HG03565 (cell line): ENCODE measurements around the gene KCNJ6.
"Not testable (repeated sequence)": the region's sequence is repeated elsewhere in the genome, so short reads cannot be mapped to it uniquely, and the experiment has no call there.

Experiments used
- ATAC-seq: cut with Tn5 transposase; IDR thresholded peaks from one replicate; pipeline ENCODE4 v1.9.1; 2021; ENCODE audit warnings: mild to moderate bottlenecking, moderate library complexity; ENCODE audit not compliant: unreplicated experiment

The KCNJ6 gene

DNA sequence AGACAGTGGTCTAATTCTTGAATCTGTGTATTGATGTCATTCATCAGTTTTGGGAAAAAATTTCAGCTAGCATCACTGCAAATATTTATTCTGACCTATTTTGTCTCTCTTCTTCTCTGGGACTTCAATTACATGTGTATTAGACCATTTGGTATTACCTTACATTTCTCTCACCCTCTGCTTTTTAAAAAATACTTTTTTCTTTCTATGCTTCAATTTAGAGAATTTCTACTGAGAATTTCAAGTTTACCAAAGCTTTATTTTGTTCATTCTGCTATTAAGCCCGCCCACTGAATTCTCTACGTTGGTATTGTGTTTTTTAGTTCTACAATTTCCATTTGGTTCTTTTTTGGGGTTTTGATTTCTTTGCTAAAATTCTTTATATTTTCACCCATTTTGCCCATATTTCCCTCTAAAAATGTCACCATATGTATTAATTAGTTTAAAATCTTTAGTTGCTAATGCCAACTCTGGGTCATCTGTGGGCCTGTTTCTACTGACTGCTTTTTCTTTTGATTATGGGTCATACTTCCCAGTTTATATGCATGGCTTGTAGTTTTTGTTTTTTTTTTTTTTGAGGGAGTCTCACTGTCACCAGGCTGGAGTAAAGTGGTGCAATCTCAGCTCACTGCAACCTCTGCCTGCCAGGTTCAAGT lies 337.7 kb downstream of the KCNJ6 start:
- no peak for ATAC-seq

DNA sequence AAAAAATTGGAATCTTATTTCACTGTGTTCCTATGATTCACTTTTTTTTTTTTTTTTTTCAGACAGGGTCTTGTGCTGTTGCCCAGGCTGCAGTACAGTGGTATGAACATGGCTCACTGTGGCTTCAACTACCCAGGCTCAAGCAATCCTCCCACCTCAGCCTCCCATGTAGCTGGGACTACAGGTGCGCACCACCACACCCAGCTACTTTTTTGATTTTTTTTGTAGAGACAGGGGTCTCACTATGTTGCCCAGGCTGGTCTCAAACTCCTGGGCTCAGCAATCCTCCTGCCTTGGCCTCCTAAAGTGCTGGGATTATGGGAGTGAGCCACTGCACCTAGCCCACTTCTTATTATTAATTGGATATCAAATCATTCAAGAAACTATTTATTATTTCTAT lies 339.3 kb downstream of the KCNJ6 start:
- not testable (repeated sequence) for ATAC-seq

DNA sequence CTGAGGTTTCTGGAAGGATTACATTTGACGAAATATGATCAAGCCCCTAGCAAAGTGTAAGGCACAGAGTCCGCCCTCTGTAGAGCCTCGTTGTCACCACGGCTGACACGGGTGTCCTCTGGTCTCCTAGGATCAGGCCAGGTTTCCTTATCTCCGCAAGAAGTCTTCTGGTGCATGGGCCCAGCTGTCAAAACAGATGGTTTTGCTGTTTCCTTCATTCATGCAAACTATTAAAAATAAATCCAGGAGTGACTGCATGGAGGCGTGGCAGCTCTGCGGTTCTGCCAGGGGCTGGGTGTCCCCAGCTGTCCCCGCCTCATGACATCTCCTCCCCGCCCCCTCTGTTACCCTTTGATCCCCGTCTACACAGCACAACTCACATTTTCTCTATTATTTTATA lies 340.7 kb downstream of the KCNJ6 start:
- ATAC-seq, result no peak

DNA sequence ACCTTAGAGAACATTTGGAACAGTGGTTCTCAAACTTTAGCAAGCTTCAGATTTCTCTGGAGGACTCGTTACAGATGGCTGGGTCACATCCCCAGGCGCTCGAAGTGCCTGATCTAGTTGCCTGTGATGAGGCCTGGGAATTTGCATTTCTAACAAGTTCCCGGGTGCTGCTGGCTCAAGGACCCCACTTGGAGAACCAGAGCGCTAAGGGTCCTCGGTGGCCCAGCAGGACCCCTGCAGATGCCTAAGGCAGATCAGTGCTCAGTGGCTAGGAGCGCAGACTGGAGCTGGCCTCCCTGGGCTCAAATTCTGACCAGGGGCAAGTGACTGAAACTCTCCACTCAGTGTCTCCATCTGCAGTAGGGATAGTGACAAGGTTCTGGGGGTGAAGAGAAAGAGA lies 341.5 kb downstream of the KCNJ6 start:
- ATAC-seq, result no peak

DNA sequence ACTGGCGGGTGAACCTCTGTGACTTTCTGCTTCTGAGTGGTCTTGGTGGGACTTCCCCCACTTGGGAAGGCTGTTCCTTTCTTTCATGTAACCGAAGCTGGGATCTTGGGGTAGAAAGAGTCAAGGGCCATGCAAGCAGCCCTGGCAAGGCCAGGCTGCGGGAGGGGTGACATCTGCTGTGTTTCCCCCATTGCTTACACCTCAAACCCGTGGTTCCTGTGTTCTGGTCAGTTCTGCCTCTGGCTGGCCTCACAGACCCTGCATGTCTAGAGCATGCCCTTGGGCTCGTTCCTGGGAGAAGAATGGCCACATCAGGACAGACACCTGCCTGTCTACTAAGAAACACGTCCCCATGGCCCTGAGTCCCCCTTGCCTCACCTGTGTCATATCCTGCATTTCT lies 341.9 kb downstream of the KCNJ6 start:
- no peak for ATAC-seq

DNA sequence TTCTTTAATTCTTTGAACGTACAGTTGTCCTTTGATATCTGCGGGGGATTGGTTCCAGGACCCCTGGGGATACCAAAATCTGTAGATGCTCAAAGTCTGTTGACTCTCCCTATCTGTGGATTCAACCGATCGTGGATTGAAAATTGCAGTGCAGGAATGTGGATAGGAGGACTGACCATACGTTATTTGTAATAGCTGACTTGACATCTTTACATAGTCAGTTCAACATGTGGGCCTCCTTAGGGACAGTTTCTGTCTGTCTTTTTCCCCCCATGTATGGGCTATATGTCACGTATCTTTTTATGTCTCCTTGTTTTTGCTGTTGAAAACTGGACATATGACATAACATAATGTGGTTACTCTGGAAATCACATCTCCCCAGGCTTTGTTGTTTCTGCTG lies 344.8 kb downstream of the KCNJ6 start:
- ATAC-seq, result no peak

DNA sequence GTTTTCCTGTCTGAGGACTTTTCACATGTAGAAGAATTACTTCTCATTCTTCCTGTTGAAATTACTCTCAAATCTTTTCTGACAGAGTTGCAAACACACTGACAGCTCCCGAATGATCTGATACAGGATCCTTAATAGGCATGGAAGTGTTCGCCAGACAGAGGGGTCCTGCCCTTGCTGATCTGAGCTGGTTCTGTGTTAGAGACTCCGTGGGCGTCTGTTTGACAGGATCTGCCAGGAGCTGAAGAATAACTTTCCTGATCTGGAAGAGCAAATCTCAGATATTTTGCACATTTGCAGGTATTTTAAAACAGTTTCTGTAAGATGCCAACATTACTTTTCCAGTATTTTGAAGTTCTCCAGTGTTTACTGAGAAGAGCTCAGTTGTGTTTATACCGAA lies 347.3 kb downstream of the KCNJ6 start:
- no peak for ATAC-seq

DNA sequence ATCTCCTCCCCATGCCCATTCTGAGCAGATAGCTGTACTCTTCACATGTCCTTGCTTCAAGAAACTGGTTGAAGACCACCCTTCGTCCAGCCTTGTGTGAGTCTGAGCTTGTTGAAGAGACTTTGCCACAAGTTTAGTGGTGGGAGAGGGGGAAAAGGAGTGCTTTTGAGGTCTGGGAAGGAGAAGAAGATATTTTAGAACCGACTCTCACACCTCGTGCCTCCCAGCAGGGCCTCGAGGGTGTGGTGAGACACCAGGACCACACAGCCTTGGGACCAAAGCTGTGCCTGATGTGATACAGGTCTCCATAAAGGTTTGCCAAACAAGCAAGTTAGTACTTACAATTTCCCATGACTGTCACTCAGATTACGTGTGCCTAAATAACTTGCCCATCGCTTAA lies 347.8 kb downstream of the KCNJ6 start:
- ATAC-seq, result no peak

DNA sequence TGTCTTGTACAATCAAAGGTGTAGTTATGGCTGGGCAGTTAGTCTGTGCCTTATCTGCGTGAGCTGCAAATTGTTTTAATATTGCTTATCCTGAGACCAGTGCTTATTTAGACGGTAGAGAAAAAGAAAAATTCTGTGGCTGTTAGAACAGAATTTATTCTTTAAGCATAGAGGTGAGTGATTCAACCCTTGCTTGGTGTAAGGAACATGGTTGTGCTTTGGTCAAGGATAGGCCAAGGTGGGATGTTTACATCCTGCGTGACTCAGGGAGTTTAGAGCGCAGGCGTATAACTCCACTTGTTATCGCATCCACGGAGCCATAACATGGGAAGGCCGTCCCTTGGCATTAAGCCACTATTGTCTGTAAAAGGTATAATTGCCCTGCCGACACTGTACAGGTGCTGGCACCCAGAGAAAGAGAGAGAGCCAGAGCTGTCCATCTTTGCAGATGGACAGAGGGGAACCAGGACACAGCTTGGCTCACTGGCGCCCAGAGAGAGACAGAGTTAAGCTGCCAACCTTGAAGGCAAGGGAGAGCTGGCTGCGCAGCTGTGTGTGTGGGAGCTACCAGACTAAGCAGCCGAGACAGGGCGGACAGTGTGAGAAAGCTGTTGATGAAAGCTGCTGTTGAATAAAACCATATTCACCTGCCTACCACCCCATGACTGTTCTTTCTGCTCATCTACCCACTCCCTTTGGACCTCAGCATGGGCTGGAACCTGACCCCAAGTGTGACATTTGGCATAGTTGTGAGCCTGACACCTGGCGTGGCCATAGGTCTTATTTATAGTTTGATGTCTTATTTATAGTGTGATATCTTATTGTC lies 349.3 kb downstream of the KCNJ6 start:
- no peak for ATAC-seq

DNA sequence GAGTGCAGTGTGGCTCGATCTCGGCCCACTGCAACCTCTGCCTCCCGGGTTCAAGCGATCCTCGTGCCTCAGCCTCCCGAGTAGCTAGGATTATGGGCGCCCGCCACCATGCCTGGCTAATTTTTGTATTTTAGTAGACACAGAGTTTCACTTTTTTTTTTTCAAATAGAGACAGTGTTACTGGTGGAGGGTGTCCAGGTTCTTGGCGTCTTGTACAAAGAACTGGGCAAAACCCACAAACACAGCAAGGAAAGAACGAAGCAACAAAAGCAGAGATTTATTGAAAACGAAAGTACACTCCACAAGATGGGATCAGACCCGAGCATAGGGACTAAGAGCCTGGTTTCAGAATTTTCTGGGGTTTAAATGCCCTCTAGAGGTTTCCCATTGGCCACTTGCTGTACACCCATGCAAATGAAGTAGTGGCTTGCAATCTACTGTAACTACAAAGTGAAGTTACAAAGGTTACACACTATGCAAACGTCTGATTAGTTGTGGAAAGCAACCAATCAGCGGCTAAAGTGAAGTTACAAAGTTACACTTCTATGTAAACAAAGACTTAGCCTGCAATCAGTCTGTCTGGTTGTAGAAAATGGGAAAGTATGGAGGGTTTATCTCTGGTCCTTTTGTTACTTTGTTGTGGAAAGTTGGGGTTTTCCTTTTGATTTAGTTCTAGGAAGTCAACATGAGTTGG lies 350.6 kb downstream of the KCNJ6 start:
- no peak for ATAC-seq

DNA sequence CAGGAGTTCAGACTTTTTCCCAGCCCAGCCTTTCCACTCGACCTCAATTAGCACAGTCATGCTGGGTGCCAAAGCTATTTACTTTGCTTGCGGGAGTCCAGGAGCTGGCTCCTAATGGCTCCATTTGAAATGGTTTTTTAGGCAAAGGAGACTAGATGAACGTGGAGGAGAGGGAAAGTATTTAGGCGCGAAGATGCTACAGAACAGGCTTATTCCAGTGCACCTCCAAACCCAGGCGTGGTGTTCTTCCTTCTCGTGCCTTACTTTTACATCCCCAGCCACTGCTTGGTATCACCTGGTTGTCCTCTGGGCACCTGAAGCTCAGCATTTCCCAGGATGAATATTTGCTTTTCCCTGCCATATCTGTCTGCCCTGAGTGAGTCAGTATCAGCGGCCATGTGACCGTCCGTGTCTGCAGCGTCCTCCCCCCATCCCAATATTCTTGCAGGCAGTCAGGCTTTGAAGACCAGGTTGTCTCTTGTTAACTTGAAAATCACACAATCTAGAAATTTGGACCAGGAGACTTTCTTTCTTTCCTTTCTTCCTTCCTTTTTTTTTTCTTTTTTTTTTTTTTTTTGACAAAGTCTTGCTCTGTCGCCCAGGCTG lies 351.2 kb downstream of the KCNJ6 start:
- no peak for ATAC-seq

DNA sequence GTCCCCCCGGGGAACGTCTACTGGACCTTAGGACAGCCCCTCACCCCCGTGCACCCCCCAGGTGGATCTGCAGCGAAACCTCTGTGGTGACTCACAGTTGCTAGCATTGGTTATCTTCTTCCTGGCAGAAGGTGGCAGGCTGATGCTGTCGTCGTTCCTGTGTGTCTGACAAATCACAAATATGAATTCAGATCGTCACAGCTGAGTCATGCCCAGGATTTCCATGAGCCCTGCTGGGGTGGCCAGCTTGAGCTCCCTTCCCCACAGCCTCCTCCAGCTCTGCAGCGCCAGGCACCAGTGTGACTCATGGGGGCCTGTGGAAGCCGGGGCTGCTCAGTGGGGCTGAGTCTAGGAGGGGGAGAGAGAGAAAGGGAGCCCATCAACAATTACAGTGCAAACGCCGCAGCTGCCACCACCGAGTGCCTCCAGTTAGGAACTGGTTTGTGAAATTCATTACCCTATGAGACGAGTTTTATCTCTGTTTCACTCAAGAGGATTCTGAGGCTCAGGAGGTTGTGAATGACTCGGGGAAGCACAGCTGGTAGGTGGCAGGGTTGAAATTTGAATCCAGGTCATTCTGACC lies 351.8 kb downstream of the KCNJ6 start:
- peak; percentile 33 for ATAC-seq

DNA sequence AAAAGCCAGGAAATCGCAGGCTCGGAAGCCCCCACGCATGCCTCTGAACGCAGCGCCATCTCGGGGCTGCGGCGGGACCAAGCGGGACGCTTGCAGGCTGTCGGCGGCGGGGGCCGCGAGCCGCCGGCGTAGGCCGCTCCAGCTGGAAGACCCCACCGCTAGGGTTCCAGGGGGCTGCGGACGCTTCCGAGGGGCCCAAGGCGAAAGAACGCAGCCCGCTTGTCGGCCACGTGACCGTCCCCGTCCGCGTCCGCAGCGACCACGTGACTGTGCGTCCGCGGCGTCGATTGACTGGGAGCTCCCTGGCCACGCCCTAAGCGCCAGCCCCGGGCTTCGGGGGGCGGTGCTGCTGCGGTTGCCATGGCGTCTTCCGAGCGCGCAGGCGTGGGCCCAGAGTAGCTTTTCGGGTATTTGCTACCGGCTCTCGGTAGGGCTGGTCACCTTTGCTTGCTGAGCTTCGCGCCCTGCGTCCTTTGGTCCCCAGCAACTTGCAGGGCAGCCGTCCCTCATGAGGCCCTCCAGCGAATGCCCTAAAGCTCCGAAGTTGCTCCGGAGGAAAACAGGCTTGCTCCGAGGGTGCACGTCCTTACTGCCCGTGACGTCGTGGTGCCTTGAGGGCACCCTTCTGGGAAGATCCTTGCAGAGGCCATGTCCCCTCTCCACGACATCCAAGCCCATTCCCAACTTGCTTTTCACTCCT lies 352.5 kb downstream of the KCNJ6 start:
- ATAC-seq, result peak; percentile 86

DNA sequence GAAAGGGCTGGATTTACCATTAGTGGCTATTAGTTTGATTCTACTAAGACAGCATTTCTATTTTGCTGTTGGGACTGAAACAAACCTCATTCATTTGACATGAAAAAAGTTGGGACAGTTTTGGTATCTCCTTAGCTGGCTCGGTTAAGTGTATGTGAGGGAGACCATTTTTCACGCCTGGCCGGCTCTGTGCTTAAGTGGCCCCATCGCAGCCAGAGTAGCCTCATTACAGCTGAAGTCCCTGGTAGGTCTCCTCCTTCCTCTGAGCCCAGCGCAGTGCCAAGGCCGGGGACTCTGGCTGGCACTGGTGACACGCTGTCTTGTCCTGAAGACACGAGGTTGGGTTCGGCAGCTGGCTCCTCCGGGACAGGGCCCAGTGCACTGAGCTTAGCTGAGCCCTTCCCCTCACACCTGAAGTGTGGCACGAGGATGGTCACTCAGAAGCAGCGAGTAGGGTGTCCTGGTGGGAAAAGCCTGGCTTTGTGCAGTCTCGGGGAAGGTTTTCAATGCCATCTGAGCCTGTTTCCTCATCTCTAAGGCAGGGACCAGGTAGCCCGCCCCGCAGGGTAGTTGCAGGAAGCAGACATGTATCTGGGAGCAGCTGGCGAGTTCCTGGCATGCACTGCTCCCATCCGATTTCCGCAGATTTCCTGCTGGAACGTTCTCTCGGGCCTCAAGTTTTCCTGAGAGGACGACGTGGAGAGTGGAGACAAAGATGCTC lies 353.2 kb downstream of the KCNJ6 start:
- ATAC-seq, result peak; percentile 4

DNA sequence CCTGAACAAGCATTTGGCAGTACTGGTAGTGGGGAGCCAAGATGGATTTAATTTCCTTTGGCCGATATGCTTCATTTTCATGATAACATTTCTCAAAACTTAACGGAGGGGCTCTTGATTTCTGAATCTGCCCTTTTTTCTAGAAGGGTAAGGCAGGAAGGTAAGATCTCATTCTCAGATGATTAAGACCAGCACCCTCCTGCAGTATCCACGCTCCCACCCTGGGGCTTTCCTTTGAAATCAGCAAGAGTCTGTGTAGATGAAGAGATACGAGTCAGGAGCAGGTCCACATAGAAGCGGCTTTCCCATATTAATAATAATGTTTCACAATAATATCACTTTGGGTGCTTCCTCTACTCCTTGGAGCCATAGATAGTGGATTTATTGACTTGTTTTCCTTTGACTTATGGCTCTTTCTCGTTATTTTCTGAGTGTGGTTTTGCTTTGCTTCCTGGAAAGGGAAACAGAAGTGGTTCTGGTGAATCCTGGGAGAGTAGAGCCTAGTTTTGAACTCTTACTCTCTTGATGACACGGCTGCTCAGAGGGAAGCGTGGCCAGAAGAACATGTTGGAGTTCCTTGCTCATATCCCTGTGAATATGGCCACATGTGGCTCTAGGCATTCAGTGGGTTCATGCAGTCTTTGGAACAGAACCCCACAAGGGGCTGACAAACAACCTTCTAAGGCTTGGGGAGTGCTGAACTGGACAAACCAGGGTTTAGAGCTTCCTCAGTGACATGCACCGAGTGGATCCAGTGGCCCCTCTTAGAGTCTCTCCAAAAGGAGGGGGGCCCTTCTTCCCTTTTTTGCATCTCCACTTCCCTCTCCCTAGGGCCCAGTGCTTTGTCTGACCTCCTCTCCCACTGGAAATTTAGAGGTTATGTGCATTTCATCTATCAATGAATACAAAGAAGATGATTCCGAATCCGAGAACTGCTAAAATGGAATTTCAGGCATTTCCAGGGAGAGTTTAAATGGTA lies 354.0 kb downstream of the KCNJ6 start:
- no peak for ATAC-seq

DNA sequence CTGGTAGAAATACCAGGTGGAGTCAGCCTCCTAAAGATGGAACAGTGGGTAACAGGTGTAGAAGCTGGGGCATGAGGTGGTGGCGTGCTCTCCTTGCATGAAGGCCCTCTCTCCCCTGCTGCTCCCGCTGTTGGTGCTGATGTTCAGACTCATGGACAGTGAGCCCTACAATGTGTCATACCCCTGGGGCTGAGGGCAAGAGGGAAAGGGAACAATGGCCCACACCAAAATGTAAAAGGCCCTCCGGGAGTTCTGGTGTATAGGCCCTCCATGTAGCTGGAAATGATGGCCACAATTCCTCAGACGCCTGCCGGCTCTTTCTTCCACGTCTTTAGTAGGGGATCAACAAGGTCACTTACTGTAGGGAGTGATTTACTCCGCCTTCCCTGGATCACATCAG lies 354.8 kb downstream of the KCNJ6 start:
- ATAC-seq, result no peak

DNA sequence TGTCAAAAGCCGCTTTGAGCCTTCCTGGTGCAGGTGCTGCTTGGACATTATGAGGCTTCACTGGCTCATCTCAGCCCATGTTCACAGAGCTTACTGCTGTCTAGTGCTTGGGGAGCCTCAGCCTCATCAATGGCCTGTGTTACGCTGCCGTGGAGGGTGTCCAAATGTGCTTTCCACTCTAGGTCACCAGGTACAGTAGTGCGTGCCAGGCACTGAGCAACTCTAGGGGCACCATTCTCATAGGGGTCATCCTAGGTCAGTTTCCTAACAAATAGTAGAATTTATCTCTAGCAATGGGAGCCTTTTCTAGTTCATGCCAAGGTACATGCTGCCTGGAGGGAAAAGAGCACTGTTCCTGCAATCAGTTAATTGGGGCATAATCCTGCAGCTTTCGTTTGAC lies 355.9 kb downstream of the KCNJ6 start:
- no peak for ATAC-seq

DNA sequence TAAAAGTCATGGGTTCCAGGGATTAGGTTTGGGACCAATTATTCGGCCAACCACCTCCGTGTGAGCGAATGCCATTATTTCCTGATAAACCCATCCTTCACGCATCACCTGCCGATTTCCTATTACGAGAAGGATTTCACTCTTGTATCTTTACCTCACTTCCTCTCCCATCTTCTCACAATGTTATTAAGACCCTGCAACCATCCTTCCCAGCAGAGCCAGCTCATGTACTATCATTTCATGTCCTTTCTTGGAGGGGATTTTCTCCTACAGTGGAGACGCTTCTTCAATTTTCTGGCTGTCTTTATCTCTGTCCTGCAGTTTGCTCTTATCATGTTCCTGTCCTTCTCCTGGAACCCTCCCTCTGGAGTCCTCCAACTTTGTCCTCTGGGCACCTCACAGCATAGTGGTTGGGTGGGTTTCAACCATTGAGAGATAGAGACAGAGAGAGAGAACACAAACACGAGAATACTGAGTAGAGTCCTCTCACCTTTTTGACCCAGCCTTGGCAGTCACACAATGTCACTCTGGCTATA lies 357.5 kb downstream of the KCNJ6 start:
- no peak for ATAC-seq
